Neuronal stem cell (in vitro differentiated cells): ENCODE measurements around the gene RIOK2.

ENCODE experiments used
- DNase-seq: peaks from one replicate; pipeline ENCODE4 v3.0.0-alpha.2; 2013; ENCODE audit warnings: low spot score
- H2AFZ ChIP-seq: one replicate; pipeline ENCODE4 v1.6.1; 2013; ENCODE audit warnings: mild to moderate bottlenecking, low read length, inconsistent platforms
- H2AK5ac ChIP-seq: 2 replicates; pipeline ENCODE4 v1.6.1; 2013; ENCODE audit warnings: low read depth, mild to moderate bottlenecking, inconsistent platforms, low read length, moderate library complexity, mixed read lengths
- H2BK120ac ChIP-seq: 2 replicates; pipeline ENCODE4 v1.6.1; 2013; ENCODE audit warnings: low read depth, mild to moderate bottlenecking, inconsistent platforms, low read length, moderate library complexity, mixed read lengths
- H2BK12ac ChIP-seq: one replicate; pipeline ENCODE4 v1.6.1; 2013; ENCODE audit warnings: low read length, inconsistent platforms
- H2BK15ac ChIP-seq: 2 replicates; pipeline ENCODE4 v1.6.1; 2013; ENCODE audit warnings: mild to moderate bottlenecking, low read length, inconsistent platforms, mixed read lengths
- H2BK5ac ChIP-seq: one replicate; pipeline ENCODE4 v1.6.1; 2013; ENCODE audit warnings: inconsistent platforms, mild to moderate bottlenecking, low read length, moderate library complexity
- H3K14ac ChIP-seq: one replicate; pipeline ENCODE4 v1.6.1; 2013; ENCODE audit warnings: low read length, inconsistent platforms
- H3K18ac ChIP-seq: 2 replicates; pipeline ENCODE4 v1.6.1; 2013; ENCODE audit warnings: low read length, inconsistent platforms
- H3K23ac ChIP-seq: 2 replicates; pipeline ENCODE4 v1.6.1; 2013; ENCODE audit warnings: low read depth, mild to moderate bottlenecking, mixed read lengths, low read length, inconsistent platforms; ENCODE audit not compliant: poor library complexity
- H3K27ac ChIP-seq: replicated peaks from 3 replicates; pipeline ENCODE4 v1.5.1; 2013; ENCODE audit warnings: low read length, inconsistent platforms
- H3K27me3 ChIP-seq, 3 experiments: 2 replicates each; pipeline ENCODE4 v1.6.1; 2013; ENCODE audit warnings: low read length in 3 of 3, mild to moderate bottlenecking in 2 of 3, inconsistent platforms in 1 of 3, low read depth in 1 of 3, mixed read lengths in 1 of 3, moderate library complexity in 1 of 3; ENCODE audit not compliant: control insufficient read depth in 3 of 3, insufficient read depth in 3 of 3
- H3K36me3 ChIP-seq, 2 donors: replicated peaks in 1 of 2; 2 replicates each; pipeline ENCODE4 v1.6.1; 2013; ENCODE audit warnings: low read length in 2 of 2; ENCODE audit not compliant: control insufficient read depth in 2 of 2, insufficient read depth in 2 of 2
- H3K4ac ChIP-seq: 2 replicates; pipeline ENCODE4 v1.6.1; 2013; ENCODE audit warnings: inconsistent platforms, mild to moderate bottlenecking, low read length, moderate library complexity
- H3K4me1 ChIP-seq, 2 donors: 1 replicate in 1 of 2; 2 replicates in 1 of 2; pipeline ENCODE4 v1.6.1; 2013; ENCODE audit warnings: low read length in 2 of 2, low read depth in 1 of 2; ENCODE audit not compliant: control insufficient read depth in 2 of 2, insufficient read depth in 1 of 2
- H3K4me2 ChIP-seq: one replicate; pipeline ENCODE4 v1.6.1; 2013; ENCODE audit warnings: mild to moderate bottlenecking, low read length, inconsistent platforms; ENCODE audit not compliant: insufficient read depth, poor library complexity, severe bottlenecking
- H3K4me3 ChIP-seq, 2 donors: 2 replicates each; pipeline ENCODE4 v1.5.1; 2013; ENCODE audit warnings: low read length in 2 of 2, mild to moderate bottlenecking in 2 of 2, inconsistent platforms in 1 of 2, moderate library complexity in 1 of 2
- H3K79me1 ChIP-seq: one replicate; pipeline ENCODE4 v1.6.1; 2013; ENCODE audit warnings: low read depth, mild to moderate bottlenecking, inconsistent platforms, low read length, moderate library complexity
- H3K9ac ChIP-seq: one replicate; pipeline ENCODE4 v1.6.1; 2013; ENCODE audit warnings: mild to moderate bottlenecking, low read depth, low read length, inconsistent platforms; ENCODE audit not compliant: poor library complexity
- H3K9me3 ChIP-seq, 2 donors: replicated peaks in 1 of 2; 2 replicates each; pipeline versions ENCODE3 to v1.6.1; 2013; ENCODE audit warnings: low read length in 2 of 2, mild to moderate bottlenecking in 2 of 2, inconsistent platforms in 1 of 2, low read depth in 1 of 2, mixed read lengths in 1 of 2, moderate library complexity in 1 of 2; ENCODE audit not compliant: control insufficient read depth in 2 of 2, insufficient read depth in 1 of 2
- H4K8ac ChIP-seq: one replicate; pipeline ENCODE4 v1.6.1; 2013; ENCODE audit warnings: low read depth, mild to moderate bottlenecking, inconsistent platforms, low read length, moderate library complexity
- H4K91ac ChIP-seq: one replicate; pipeline ENCODE4 v1.6.1; 2013; ENCODE audit warnings: low read length, low read depth, mild to moderate bottlenecking, inconsistent platforms; ENCODE audit not compliant: poor library complexity
- WGBS, 2 donors: extraction: QIAGEN DNeasy Blood & Tissue Kit; methylation state at CpG; one replicate each; pipeline ENCODE4 v1.1.7; 2013; ENCODE audit warnings: missing lambda C conversion rate in 2 of 2, mixed read lengths in 1 of 2; ENCODE audit not compliant: insufficient read length in 2 of 2, insufficient replicate concordance in 1 of 2; ENCODE audit errors: extremely low coverage in 2 of 2; 5-methylcytosine and 5-hydroxymethylcytosine counted together

The RIOK2 gene

GRCh38 chr5:97151370-97151769 is 31.7 kb downstream of the RIOK2 start:
- H3K4me3 ChIP-seq = no peak overlapping the region
- peak overlapping the region; percentile 69 for H3K27ac ChIP-seq
- H2BK15ac ChIP-seq = no peak overlapping the region
- no peak overlapping the region for H2AFZ ChIP-seq
- no peaks in the 10 kb centered on the region for H3K9me3 ChIP-seq
- H4K8ac ChIP-seq = no peak overlapping the region
- H3K23ac ChIP-seq = no peak overlapping the region
- no peak overlapping the region for H2BK12ac ChIP-seq
- no peak overlapping the region for H3K4ac ChIP-seq
- no peak overlapping the region for H2BK120ac ChIP-seq
- H3K79me1 ChIP-seq = no peaks in the 10 kb centered on the region
- no peaks in the 10 kb centered on the region for H3K36me3 ChIP-seq
- peaks cover 0 to 10% of the 10 kb centered on the region in 2 donors for H3K4me1 ChIP-seq
- no peak overlapping the region for H2AK5ac ChIP-seq
- no peak overlapping the region for H4K91ac ChIP-seq
- H3K9ac ChIP-seq = no peak overlapping the region
- H3K14ac ChIP-seq = no peak overlapping the region
- DNase-seq = no peak
- H2BK5ac ChIP-seq = no peak overlapping the region
- WGBS, 2 donors = no CpG with 5 or more reads among the region's 3 CpGs
- H3K18ac ChIP-seq = no peak overlapping the region
- H3K4me2 ChIP-seq = peak overlapping the region; percentile 14
- no peaks in the 10 kb centered on the region for H3K27me3 ChIP-seq

- Histone ChIP-seq H2BK5ac (no peak overlapping the region), H2AK5ac (no peak overlapping the region), H3K4ac (no peak overlapping the region), H2BK120ac (no peak overlapping the region), H4K91ac (no peak overlapping the region), H4K8ac (no peak overlapping the region), H2AFZ (no peak overlapping the region), H2BK15ac (no peak overlapping the region), H3K4me3 (no peak overlapping the region), H3K4me1 (peaks cover 0 to 10% of the 10 kb centered on the region in 2 donors), H3K9me3 (no peaks in the 10 kb centered on the region), H2BK12ac (no peak overlapping the region), H3K14ac (no peak overlapping the region), H3K18ac (no peak overlapping the region), H3K27me3 (no peaks in the 10 kb centered on the region), H3K36me3 (no peaks in the 10 kb centered on the region), H3K27ac (no peak overlapping the region), H3K9ac (no peak overlapping the region), H3K23ac (no peak overlapping the region), H3K79me1 (no peaks in the 10 kb centered on the region), H3K4me2 (no peak overlapping the region)
- WGBS, 2 donors = no CpG with 5 or more reads among the region's 1 CpG
- DNase-seq = no peak
Observed at GRCh38 chr5:97150401-97150800, 32.6 kb downstream of the RIOK2 start.

GRCh38 chr5:97149709-97150108 is 33.3 kb downstream of the RIOK2 start:
- H2BK12ac ChIP-seq = no peak overlapping the region
- H3K18ac ChIP-seq = no peak overlapping the region
- no peak overlapping the region for H4K91ac ChIP-seq
- no peak overlapping the region for H3K27ac ChIP-seq
- no peak overlapping the region for H2BK5ac ChIP-seq
- no peak overlapping the region for H2BK120ac ChIP-seq
- no peak overlapping the region for H3K23ac ChIP-seq
- H3K36me3 ChIP-seq = no peaks in the 10 kb centered on the region
- no peaks in the 10 kb centered on the region for H3K27me3 ChIP-seq
- no peak for DNase-seq
- H3K4me2 ChIP-seq = no peak overlapping the region
- H4K8ac ChIP-seq = no peak overlapping the region
- H3K4ac ChIP-seq = no peak overlapping the region
- no peaks in the 10 kb centered on the region for H3K9me3 ChIP-seq
- H3K79me1 ChIP-seq = no peaks in the 10 kb centered on the region
- H3K9ac ChIP-seq = no peak overlapping the region
- WGBS, 2 donors = no CpG with 5 or more reads among the region's 2 CpGs
- no peak overlapping the region for H2BK15ac ChIP-seq
- peaks cover 0 to 10% of the 10 kb centered on the region in 2 donors for H3K4me1 ChIP-seq
- no peak overlapping the region for H3K4me3 ChIP-seq
- H3K14ac ChIP-seq = no peak overlapping the region
- H2AFZ ChIP-seq = no peak overlapping the region
- H2AK5ac ChIP-seq = no peak overlapping the region

- no peak overlapping the region for H2BK15ac ChIP-seq
- H4K8ac ChIP-seq = no peak overlapping the region
- H2AFZ ChIP-seq = peak overlapping the region; percentile 14
- H3K27ac ChIP-seq = peak overlapping the region; percentile 18
- no peak overlapping the region for H2BK5ac ChIP-seq
- no peak overlapping the region for H3K4me2 ChIP-seq
- no peak overlapping the region for H3K4me3 ChIP-seq
- no peaks in the 10 kb centered on the region for H3K36me3 ChIP-seq
- H4K91ac ChIP-seq = no peak overlapping the region
- H3K23ac ChIP-seq = no peak overlapping the region
- no peaks in the 10 kb centered on the region for H3K9me3 ChIP-seq
- no peak overlapping the region for H3K4ac ChIP-seq
- no peak overlapping the region for H2AK5ac ChIP-seq
- DNase-seq = no peak
- WGBS, 2 donors = no CpG with 5 or more reads among the region's 3 CpGs
- H2BK120ac ChIP-seq = no peak overlapping the region
- no peak overlapping the region for H2BK12ac ChIP-seq
- no peak overlapping the region for H3K18ac ChIP-seq
- H3K14ac ChIP-seq = no peak overlapping the region
- H3K79me1 ChIP-seq = no peaks in the 10 kb centered on the region
- H3K27me3 ChIP-seq = no peaks in the 10 kb centered on the region
- H3K9ac ChIP-seq = no peak overlapping the region
- peaks cover 0 to 10% of the 10 kb centered on the region in 2 donors for H3K4me1 ChIP-seq
Observed at GRCh38 chr5:97148288-97148687, 34.8 kb downstream of the RIOK2 start.
